IMR-90 (cell line): ENCODE measurements around the gene BCAS1.

Experiments used
- CEBPB ChIP-seq: IDR thresholded peaks from 2 replicates; pipeline ENCODE4 v1.6.1; 2012; ENCODE audit warnings: low read depth, low read length, improper control_type of control experiment
- CTCF ChIP-seq: conservative IDR thresholded peaks from 2 replicates; pipeline ENCODE4 v1.5.1; 2012; ENCODE audit warnings: mild to moderate bottlenecking, low read depth, low read length, improper control_type of control experiment

- no peak for TF ChIP-seq CTCF
- TF ChIP-seq CEBPB: peak; percentile 30; the same call in 1 of the 2 replicates
Observed at GRCh38 chr20:53900380-53900999, 169.9 kb downstream of the BCAS1 start.
